Mesothelial cell of epicardium (in vitro differentiated cells): ENCODE results near the gene TMEM72. TPM values are rescaled to one million over a fixed set of nuclear protein-coding genes. Genes with fewer than 3 reads are reported as not detected.

ENCODE experiments used
- DNase-seq, 2 experiments: peaks; one replicate each; pipeline ENCODE4 v3.0.0; 2021; ENCODE audit warnings: low spot score in 2 of 2; ENCODE audit not compliant: unreplicated experiment in 2 of 2
- H3K27ac Mint-ChIP-seq: 2 replicates; pipeline ENCODE4 v1.8.0; 2021; ENCODE audit warnings: mixed read lengths
- H3K27me3 Mint-ChIP-seq: 2 replicates; pipeline ENCODE4 v1.8.0; 2021; ENCODE audit warnings: low read depth, mixed read lengths
- H3K36me3 Mint-ChIP-seq: 2 replicates; pipeline ENCODE4 v1.8.0; 2021; ENCODE audit warnings: mixed read lengths
- H3K4me1 Mint-ChIP-seq: 2 replicates; pipeline ENCODE4 v1.8.0; 2021; ENCODE audit warnings: mixed read lengths
- H3K4me3 Mint-ChIP-seq: 2 replicates; pipeline ENCODE4 v1.8.0; 2021; ENCODE audit warnings: mild to moderate bottlenecking, moderate library complexity, mixed read lengths
- H3K9me3 Mint-ChIP-seq: 2 replicates; pipeline ENCODE4 v1.8.0; 2021; ENCODE audit warnings: mixed read lengths
- total RNA-seq: library from RNA; stranded (reverse); gene quantifications from 3 replicates; pipeline ENCODE4 v1.2.1, GENCODE V29; 2021
- TF ChIP-seq, protein P1 (sequence below): fragments of 200-600 bp; sonication (generic); IDR thresholded peaks from one replicate; pipeline ENCODE4 v1.5.0; 2021; ENCODE audit warnings: antibody characterized with exemption; ENCODE audit not compliant: unreplicated experiment

TMEM72 gene
- total RNA-seq, 1 donor from 2014 or later = 0.67 TPM

DNA sequence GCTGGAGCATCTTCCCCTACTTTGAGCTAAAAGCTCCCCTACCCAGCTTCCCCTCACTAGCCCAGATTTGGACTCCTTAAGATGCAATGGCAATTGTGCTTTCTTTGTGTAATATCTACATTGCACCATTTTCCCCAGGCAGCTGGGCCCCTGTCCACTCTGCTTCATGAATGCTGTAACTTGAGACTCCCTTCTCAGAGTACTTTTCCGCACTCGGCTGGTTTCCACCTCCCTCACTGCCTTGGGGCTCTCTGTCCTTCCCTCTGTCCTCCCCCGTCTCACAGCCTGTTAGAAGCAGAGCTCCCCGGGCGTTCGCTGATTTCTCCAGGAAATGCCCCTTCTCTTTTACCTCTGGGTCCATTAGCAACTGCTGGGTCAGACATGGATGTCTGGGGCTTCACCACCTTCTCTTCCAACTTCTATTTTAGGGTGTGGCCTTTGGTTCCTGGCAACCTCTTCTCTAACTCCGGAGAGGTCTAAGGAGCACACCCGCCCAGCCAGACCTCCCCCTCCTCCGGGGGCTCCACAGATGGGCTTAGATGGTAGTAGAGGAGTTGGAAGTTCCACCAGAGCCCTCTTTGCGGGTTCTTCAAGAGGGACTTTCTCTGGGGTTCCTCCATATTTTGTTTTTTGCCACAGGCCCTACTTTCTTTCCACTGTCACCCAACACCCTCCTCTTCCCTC lies 2.9 kb upstream of the TMEM72 start:
- Mint-ChIP-seq H3K9me3 (no peaks in the 10 kb centered on the region), H3K4me3 (peak overlapping the region; percentile 5), H3K27me3 (no peaks in the 10 kb centered on the region), H3K27ac (peak overlapping the region; percentile 90), H3K4me1 (peaks cover 52% of the 10 kb centered on the region), H3K36me3 (no peaks in the 10 kb centered on the region)
- peak in 1 of 2 experiments; percentile 60 for DNase-seq
- TF ChIP-seq, protein P1, sequence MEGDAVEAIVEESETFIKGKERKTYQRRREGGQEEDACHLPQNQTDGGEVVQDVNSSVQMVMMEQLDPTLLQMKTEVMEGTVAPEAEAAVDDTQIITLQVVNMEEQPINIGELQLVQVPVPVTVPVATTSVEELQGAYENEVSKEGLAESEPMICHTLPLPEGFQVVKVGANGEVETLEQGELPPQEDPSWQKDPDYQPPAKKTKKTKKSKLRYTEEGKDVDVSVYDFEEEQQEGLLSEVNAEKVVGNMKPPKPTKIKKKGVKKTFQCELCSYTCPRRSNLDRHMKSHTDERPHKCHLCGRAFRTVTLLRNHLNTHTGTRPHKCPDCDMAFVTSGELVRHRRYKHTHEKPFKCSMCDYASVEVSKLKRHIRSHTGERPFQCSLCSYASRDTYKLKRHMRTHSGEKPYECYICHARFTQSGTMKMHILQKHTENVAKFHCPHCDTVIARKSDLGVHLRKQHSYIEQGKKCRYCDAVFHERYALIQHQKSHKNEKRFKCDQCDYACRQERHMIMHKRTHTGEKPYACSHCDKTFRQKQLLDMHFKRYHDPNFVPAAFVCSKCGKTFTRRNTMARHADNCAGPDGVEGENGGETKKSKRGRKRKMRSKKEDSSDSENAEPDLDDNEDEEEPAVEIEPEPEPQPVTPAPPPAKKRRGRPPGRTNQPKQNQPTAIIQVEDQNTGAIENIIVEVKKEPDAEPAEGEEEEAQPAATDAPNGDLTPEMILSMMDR = no peak

DNA sequence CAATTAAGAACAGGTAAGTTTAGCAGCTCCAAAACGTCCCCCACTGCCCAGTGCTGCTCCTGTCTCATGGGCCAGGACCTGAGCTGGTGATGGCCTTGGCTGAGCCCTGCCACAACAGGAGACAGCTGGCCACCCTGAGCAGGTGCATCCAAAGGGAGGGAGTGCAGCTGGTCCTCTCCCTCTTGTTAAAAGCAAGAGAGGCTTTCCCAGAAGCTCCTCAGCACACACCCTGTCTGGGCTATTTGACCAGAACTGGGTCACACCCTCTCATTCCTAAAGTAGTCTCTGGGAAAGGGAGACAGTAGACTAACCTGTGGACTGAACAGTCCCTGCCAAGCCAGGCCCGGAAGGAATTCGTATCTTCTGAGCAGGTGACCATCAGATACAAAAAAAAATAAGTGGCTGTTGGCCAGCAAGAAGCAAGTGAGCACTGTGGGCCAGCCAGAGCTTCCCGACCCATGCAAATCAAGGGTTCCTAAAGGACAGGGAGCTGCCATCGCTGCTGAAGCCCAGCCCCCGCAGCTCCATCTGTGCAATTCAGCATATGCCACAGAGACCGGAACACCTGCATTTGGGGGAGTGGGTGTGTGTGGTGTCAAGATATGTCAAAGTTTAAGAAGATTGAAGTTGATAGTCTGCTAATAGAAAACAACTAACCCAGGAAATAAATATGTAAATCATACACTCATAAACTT lies 2.1 kb upstream of the TMEM72 start:
- no peaks in the 10 kb centered on the region for H3K9me3 Mint-ChIP-seq

DNA sequence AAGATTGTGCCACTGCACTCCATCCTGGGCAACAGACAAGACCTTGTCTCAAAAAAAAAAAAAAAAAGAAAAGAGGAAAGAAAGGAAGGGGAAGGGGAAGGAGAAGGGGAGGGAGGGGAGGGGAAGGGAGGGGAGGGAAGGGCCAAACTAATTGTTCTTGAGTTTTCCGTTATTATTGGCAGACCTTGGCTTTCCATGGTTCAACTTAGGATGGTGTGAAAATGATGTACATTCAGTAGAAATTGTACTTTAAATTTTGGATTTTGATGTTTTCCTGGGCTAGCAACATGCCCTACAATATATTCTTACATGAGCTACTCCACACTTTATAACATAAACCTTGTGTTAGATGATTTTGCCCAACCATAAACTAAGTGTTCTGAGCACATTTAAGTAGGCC lies 1.2 kb upstream of the TMEM72 start:
- Mint-ChIP-seq H3K4me3 (no peak overlapping the region), H3K27me3 (no peaks in the 10 kb centered on the region), H3K9me3 (no peaks in the 10 kb centered on the region), H3K27ac (no peak overlapping the region), H3K4me1 (peaks cover 57% of the 10 kb centered on the region), H3K36me3 (no peaks in the 10 kb centered on the region)
- DNase-seq = no peak
- TF ChIP-seq, protein P1 = no peak

More for the DNA sequence above, 2.1 kb upstream of the TMEM72 start:
- H3K4me1 Mint-ChIP-seq = peaks cover 55% of the 10 kb centered on the region
- DNase-seq = no peak
- no peaks in the 10 kb centered on the region for H3K27me3 Mint-ChIP-seq
- H3K27ac Mint-ChIP-seq = no peak overlapping the region
- no peaks in the 10 kb centered on the region for H3K36me3 Mint-ChIP-seq
- TF ChIP-seq, protein P1 = no peak
- no peak overlapping the region for H3K4me3 Mint-ChIP-seq

DNA sequence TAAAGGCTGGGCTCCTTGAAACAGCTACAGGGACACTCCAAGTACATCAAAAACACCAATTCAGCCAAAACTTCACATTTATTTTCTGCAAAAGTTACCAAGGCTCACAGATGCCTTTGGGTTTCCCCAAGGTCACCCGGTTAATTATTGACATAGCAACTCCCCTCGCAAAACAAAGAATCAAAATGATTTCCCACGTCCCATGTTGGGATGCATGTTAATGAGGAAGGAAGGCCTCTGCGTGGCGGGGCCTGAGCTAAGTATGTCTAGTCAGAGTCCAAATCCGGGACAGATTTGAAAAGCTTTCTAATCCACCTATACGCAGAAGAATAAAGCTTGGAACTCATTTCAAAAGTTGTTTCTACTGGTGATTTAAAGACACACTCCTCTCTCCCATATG lies 535 bp upstream of the TMEM72 start:
- peak overlapping the region; percentile 63 for H3K27ac Mint-ChIP-seq
- H3K36me3 Mint-ChIP-seq = no peaks in the 10 kb centered on the region
- TF ChIP-seq, protein P1 = no peak
- DNase-seq = no peak
- no peak overlapping the region for H3K4me3 Mint-ChIP-seq
- peaks cover 57% of the 10 kb centered on the region for H3K4me1 Mint-ChIP-seq
- no peaks in the 10 kb centered on the region for H3K27me3 Mint-ChIP-seq
- no peaks in the 10 kb centered on the region for H3K9me3 Mint-ChIP-seq

DNA sequence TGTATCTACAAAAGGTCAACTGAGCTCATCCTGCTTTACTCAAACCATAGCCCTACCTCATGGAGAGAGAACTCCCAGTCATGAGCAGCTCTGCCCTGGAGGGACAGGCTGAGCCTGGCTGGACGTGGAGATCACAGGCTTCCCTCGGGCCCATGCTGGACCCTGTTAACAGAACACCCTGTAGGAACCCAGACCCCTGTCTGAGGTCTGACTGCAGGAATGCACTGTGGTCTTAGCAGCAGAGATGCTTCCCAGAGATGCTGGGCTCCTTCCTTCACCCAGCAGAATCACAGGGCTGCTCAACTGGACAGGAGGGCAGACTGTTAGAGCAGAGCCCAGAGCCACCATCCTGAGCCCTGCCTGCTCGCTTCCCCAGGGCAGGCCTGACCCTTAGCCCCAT lies 814 bp downstream of the TMEM72 start:
- no peaks in the 10 kb centered on the region for H3K36me3 Mint-ChIP-seq
- H3K4me1 Mint-ChIP-seq = peaks cover 57% of the 10 kb centered on the region

More for the DNA sequence above, 814 bp downstream of the TMEM72 start:
- no peak for DNase-seq
- no peak overlapping the region for H3K27ac Mint-ChIP-seq
- no peaks in the 10 kb centered on the region for H3K27me3 Mint-ChIP-seq
- H3K4me3 Mint-ChIP-seq = no peak overlapping the region
- TF ChIP-seq, protein P1 = no peak
- no peaks in the 10 kb centered on the region for H3K9me3 Mint-ChIP-seq
